GM18517 (cell line): ENCODE measurements around the gene ALPK3.

Experiments used
- ATAC-seq: cut with Tn5 transposase; IDR thresholded peaks from one replicate; pipeline ENCODE4 v1.9.1; 2021; ENCODE audit warnings: mild to moderate bottlenecking, moderate library complexity; ENCODE audit not compliant: unreplicated experiment

Gene ALPK3

GRCh38 chr15:84914909-84915605 is 97.9 kb downstream of the ALPK3 start:
- ATAC-seq, result peak; percentile 99

GRCh38 chr15:84915606-84915958 is 98.4 kb downstream of the ALPK3 start:
- no peak for ATAC-seq

- ATAC-seq, result no peak
Measured at GRCh38 chr15:84917452-84917851, 100.3 kb downstream of the ALPK3 start.

- no peak for ATAC-seq
Measured at GRCh38 chr15:84919106-84919667, 102.0 kb downstream of the ALPK3 start.

GRCh38 chr15:84921121-84921520 is 104.0 kb downstream of the ALPK3 start:
- no peak for ATAC-seq

GRCh38 chr15:84922530-84922929 is 105.4 kb downstream of the ALPK3 start:
- no peak for ATAC-seq
